ENCODE measurements around the gene IL13RA2. TPM values are rescaled to one million over a fixed set of nuclear protein-coding genes. Genes with fewer than 3 reads are reported as not detected.

The IL13RA2 gene
- total and polyA plus RNA-seq, 9 of the 15 experiments (the other 6 are each of a cell fraction or from before 2014, with no cell fraction given) = 0.06 to 0.18 (median 0.15) TPM; not detected in 6

GRCh38 chrX:115054876-115055275, 37.5 kb upstream of the IL13RA2 start:
- FAIRE-seq (no peak), ATAC-seq (no peak), DNase-seq (ENCODE audit: extremely low read depth in 1 of 4, low spot score in 3 of 4) (no peak)
- Histone ChIP-seq H3K27me3 (ENCODE audit: control insufficient read depth in 2 of 2, insufficient read depth in 2 of 2, low read length in 2 of 2) (no peaks in the 10 kb centered on the region), H3K9ac (ENCODE audit: insufficient read depth in 1 of 2, low read depth in 2 of 2, low read length in 2 of 2) (no peak overlapping the region), H3K4me1 (replicated peaks in 1 of 2; ENCODE audit: control insufficient read depth in 2 of 2, insufficient read depth in 2 of 2, low read length in 2 of 2) (no peaks in the 10 kb centered on the region), H3K4me2 (ENCODE audit: insufficient read depth, low read length) (no peak overlapping the region), H3K4me3 (no peak overlapping the region), H3K36me3 (ENCODE audit: control insufficient read depth, insufficient read depth, low read length) (no peaks in the 10 kb centered on the region), H3K27ac (ENCODE audit: extremely low read depth, low read depth, low read length) (no peak overlapping the region), H3K79me2 (ENCODE audit: control insufficient read depth, insufficient read depth, low read length) (no peaks in the 10 kb centered on the region), H3K9me1 (ENCODE audit: control insufficient read depth, insufficient read depth, low read length) (no peaks in the 10 kb centered on the region), H2AFZ (ENCODE audit: low read depth, low read length) (no peak overlapping the region), H3K9me3 (replicated peaks; ENCODE audit: control insufficient read depth, insufficient read depth, low read depth, low read length) (no peaks in the 10 kb centered on the region), H4K20me1 (replicated peaks; ENCODE audit: control insufficient read depth, insufficient read depth, low read length) (no peaks in the 10 kb centered on the region)
- 0% methylated on average over 3 of the region's 3 CpGs for WGBS (ENCODE audit: insufficient coverage, low coverage, missing lambda C conversion rate)
- in situ Hi-C loops (cut with MboI) = no loop called here
- CTCF ChIA-PET (ENCODE audit: low intra/inter-chr PET ratio) = no interaction called here
- intact Hi-C loops (cut with micrococcal nuclease) = no loop called here
- TF ChIP-seq FOXJ3 (CRISPR knock-in tag; IDR thresholded peaks at IDR 0.05) (no peak), FOSL1 (tag; conservative IDR thresholded peaks at IDR 0.05) (no peak), ZNF431 (CRISPR knock-in tag; IDR thresholded peaks at IDR 0.05) (no peak), POLR2B (IDR thresholded peaks at IDR 0.05; ENCODE audit: low read depth, partially characterized antibody) (no peak)
- POLR2A ChIA-PET = no interaction called here
- no TSS peak for BruUV-seq (replicated peaks)

DNA sequence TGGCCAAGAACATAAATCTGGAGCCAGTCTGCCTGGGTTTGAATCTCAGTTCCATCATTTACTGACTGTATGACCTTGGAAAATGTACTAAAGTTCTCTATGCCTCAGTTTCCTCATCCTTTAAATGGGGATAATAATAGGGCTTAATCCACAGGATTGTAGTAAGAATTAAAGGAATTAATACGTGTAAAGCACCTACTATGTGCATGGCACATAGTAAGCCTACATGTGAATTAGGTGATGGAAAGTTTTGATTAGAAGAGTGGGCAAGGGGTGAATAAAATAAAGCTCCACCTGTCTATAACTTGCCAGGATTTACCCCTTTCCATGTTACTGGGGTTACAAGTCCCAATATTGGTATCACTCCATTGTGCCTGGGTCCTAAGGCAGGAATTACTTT, 35.8 kb upstream of the IL13RA2 start:
- no peak for FAIRE-seq

More for the DNA sequence above, 35.8 kb upstream of the IL13RA2 start:
- no peak overlapping the region for H2AFZ ChIP-seq (ENCODE audit: low read depth, low read length)
- BruUV-seq (replicated peaks) = no TSS peak
- in situ Hi-C loops (cut with MboI) (no loop called here), intact Hi-C loops (cut with micrococcal nuclease) (no loop called here)
- no peaks in the 10 kb centered on the region for H3K9me3 ChIP-seq (replicated peaks; ENCODE audit: control insufficient read depth, insufficient read depth, low read depth, low read length)
- no peak overlapping the region for H3K9ac ChIP-seq (ENCODE audit: insufficient read depth in 1 of 2, low read depth in 2 of 2, low read length in 2 of 2)
- no peak overlapping the region for H3K27ac ChIP-seq (ENCODE audit: extremely low read depth, low read depth, low read length)
- ChIA-PET POLR2A (interaction anchor here (1.5 kb wide), 1 partner anchor 9 kb away, joined by 5 read pairs; no protein-coding TSS in a partner anchor), CTCF (ENCODE audit: low intra/inter-chr PET ratio) (no interaction called here)
- no peaks in the 10 kb centered on the region for H3K36me3 ChIP-seq (ENCODE audit: control insufficient read depth, insufficient read depth, low read length)
- no peaks in the 10 kb centered on the region for H3K79me2 ChIP-seq (ENCODE audit: control insufficient read depth, insufficient read depth, low read length)
- H3K4me3 ChIP-seq = no peak overlapping the region
- no peaks in the 10 kb centered on the region for H4K20me1 ChIP-seq (replicated peaks; ENCODE audit: control insufficient read depth, insufficient read depth, low read length)
- ATAC-seq (no peak), DNase-seq (ENCODE audit: extremely low read depth in 1 of 4, low spot score in 3 of 4) (no peak)
- peak; percentile 95 for TF ChIP-seq ZKSCAN1 (IDR thresholded peaks at IDR 0.05; ENCODE audit: low read depth, low read length)
- TF ChIP-seq, protein P1, sequence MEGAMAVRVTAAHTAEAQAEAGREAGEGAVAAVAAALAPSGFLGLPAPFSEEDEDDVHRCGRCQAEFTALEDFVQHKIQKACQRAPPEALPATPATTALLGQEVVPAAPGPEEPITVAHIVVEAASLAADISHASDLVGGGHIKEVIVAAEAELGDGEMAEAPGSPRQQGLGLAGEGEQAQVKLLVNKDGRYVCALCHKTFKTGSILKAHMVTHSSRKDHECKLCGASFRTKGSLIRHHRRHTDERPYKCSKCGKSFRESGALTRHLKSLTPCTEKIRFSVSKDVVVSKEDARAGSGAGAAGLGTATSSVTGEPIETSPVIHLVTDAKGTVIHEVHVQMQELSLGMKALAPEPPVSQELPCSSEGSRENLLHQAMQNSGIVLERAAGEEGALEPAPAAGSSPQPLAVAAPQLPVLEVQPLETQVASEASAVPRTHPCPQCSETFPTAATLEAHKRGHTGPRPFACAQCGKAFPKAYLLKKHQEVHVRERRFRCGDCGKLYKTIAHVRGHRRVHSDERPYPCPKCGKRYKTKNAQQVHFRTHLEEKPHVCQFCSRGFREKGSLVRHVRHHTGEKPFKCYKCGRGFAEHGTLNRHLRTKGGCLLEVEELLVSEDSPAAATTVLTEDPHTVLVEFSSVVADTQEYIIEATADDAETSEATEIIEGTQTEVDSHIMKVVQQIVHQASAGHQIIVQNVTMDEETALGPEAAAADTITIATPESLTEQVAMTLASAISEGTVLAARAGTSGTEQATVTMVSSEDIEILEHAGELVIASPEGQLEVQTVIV (CRISPR knock-in tag; IDR thresholded peaks at IDR 0.05; ENCODE audit: borderline replicate concordance) = no peak
- TF ChIP-seq MED1 (CRISPR knock-in tag; IDR thresholded peaks at IDR 0.05; ENCODE audit: borderline replicate concordance) = no peak
- TF ChIP-seq SREBF2 (CRISPR knock-in tag; IDR thresholded peaks at IDR 0.05) = no peak
- no peak for TF ChIP-seq ZNF717 (CRISPR knock-in tag; IDR thresholded peaks at IDR 0.05)
- WGBS (ENCODE audit: insufficient coverage, low coverage, missing lambda C conversion rate) = 0% methylated on average over 1 of the region's 1 CpG
- H3K4me2 ChIP-seq (ENCODE audit: insufficient read depth, low read length) = no peak overlapping the region
- no peaks in the 10 kb centered on the region for H3K9me1 ChIP-seq (ENCODE audit: control insufficient read depth, insufficient read depth, low read length)
- H3K4me1 ChIP-seq (replicated peaks in 1 of 2; ENCODE audit: control insufficient read depth in 2 of 2, insufficient read depth in 2 of 2, low read length in 2 of 2) = no peaks in the 10 kb centered on the region
- H3K27me3 ChIP-seq (ENCODE audit: control insufficient read depth in 2 of 2, insufficient read depth in 2 of 2, low read length in 2 of 2) = no peaks in the 10 kb centered on the region
